Smooth muscle cell (in vitro differentiated cells): ENCODE data around the gene CNOT4. TPM values are rescaled to one million over a fixed set of nuclear protein-coding genes. Genes with fewer than 3 reads are reported as not detected.

Source experiments
- DNase-seq: peaks from one replicate; lab custom pipeline; 2025; ENCODE audit not compliant: unreplicated experiment; lab: John Stamatoyannopoulos, UW
- H2AFZ ChIP-seq: fragments of 200-600 bp; sonication (generic); 2 replicates; pipeline ENCODE4 v1.6.0; 2016; ENCODE audit warnings: antibody characterized with exemption, low read depth, mild to moderate bottlenecking
- H3F3A ChIP-seq: fragments of 200-600 bp; sonication (generic); 2 replicates; pipeline ENCODE4 v1.6.0; 2017; ENCODE audit warnings: antibody characterized with exemption, low read depth
- H3K27ac ChIP-seq: fragments of 200-600 bp; sonication (generic); 2 replicates; pipeline ENCODE4 v1.5.1; 2016; ENCODE audit warnings: low read depth, mild to moderate bottlenecking
- H3K27me3 ChIP-seq: fragments of 200-600 bp; sonication (generic); 2 replicates; pipeline ENCODE4 v1.6.1; 2016; ENCODE audit warnings: low read depth, mild to moderate bottlenecking
- H3K36me3 ChIP-seq: fragments of 200-600 bp; sonication (generic); 2 replicates; pipeline ENCODE4 v1.5.1; 2016; ENCODE audit warnings: low read depth
- H3K4me1 ChIP-seq: fragments of 200-600 bp; sonication (generic); 2 replicates; pipeline ENCODE4 v1.5.1; 2016; ENCODE audit warnings: low read depth
- H3K4me2 ChIP-seq: fragments of 200-600 bp; sonication (generic); 2 replicates; pipeline ENCODE4 v1.6.0; 2016; ENCODE audit warnings: mild to moderate bottlenecking
- H3K4me3 ChIP-seq: fragments of 200-600 bp; sonication (generic); 2 replicates; pipeline ENCODE4 v1.5.1; 2016; ENCODE audit warnings: mild to moderate bottlenecking
- H3K79me2 ChIP-seq: fragments of 200-600 bp; sonication (generic); 2 replicates; pipeline ENCODE4 v1.6.0; 2016; ENCODE audit warnings: low read depth, mild to moderate bottlenecking
- H3K9ac ChIP-seq: fragments of 200-600 bp; sonication (generic); 2 replicates; pipeline ENCODE4 v1.6.0; 2016; ENCODE audit warnings: low read depth
- H3K9me3 ChIP-seq: fragments of 200-600 bp; sonication (generic); replicated peaks from 2 replicates; pipeline ENCODE4 v1.5.1; 2016; ENCODE audit warnings: low read depth
- H4K20me1 ChIP-seq: fragments of 200-600 bp; sonication (generic); 2 replicates; pipeline ENCODE4 v1.6.0; 2016; ENCODE audit warnings: low read depth
- WGBS: methylation state at CpG from one replicate; pipeline ENCODE4 v1.1.7; 2016; ENCODE audit warnings: low lambda C conversion rate; 5-methylcytosine and 5-hydroxymethylcytosine counted together
- polyA plus RNA-seq: library from polyadenylated mRNA; unstranded; fragments of >200 nt; fragmentation: Nextera tagmentation; extraction: Ambion mirVana; gene quantifications from 2 replicates; pipeline ENCODE4 v1.2.1, GENCODE V29; 2016
- total RNA-seq: library from RNA; depleted of rRNA; stranded (reverse); fragments of >200 nt; gene quantifications from 2 replicates; pipeline ENCODE4 v1.2.3, GENCODE V29; 2014
- TF ChIP-seq, protein P1 (sequence below): fragments of 200-600 bp; sonication (generic); IDR thresholded peaks from 2 replicates; pipeline ENCODE4 v1.5.1; 2017; ENCODE audit warnings: borderline replicate concordance, mild to moderate bottlenecking, antibody characterized with exemption; ENCODE audit not compliant: insufficient read depth, poor library complexity, severe bottlenecking

The CNOT4 gene
- total and polyA plus RNA-seq, 2 experiments from 2014 or later = 15.8 to 22.9 TPM

GRCh38 chr7:135391514-135391913 lies 118.4 kb downstream of the CNOT4 start:
- TF ChIP-seq, protein P1, sequence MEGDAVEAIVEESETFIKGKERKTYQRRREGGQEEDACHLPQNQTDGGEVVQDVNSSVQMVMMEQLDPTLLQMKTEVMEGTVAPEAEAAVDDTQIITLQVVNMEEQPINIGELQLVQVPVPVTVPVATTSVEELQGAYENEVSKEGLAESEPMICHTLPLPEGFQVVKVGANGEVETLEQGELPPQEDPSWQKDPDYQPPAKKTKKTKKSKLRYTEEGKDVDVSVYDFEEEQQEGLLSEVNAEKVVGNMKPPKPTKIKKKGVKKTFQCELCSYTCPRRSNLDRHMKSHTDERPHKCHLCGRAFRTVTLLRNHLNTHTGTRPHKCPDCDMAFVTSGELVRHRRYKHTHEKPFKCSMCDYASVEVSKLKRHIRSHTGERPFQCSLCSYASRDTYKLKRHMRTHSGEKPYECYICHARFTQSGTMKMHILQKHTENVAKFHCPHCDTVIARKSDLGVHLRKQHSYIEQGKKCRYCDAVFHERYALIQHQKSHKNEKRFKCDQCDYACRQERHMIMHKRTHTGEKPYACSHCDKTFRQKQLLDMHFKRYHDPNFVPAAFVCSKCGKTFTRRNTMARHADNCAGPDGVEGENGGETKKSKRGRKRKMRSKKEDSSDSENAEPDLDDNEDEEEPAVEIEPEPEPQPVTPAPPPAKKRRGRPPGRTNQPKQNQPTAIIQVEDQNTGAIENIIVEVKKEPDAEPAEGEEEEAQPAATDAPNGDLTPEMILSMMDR = no peak
- WGBS = 93% methylated on average over 3 of the region's 3 CpGs

DNA sequence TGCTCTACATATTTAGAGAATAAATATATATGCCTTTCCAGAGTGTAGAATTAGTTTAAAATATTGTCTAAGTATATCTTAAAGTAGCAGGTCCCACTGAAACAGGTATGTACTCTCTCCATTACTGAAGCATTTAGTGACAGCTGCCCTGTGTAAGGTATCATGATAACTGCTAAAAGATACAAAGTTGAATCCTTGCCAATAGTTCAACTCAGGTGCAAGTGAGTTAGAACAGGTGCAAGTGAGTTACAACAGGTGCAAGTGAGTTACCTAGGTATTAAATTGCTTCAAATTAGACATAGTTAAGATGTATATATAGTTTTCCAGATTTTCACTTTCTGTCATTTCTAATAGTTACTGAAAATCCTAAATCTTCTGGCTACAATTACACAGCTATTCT lies 119.1 kb downstream of the CNOT4 start:
- Histone ChIP-seq H3F3A (no peaks in the 10 kb centered on the region), H3K27me3 (no peaks in the 10 kb centered on the region), H3K27ac (no peak overlapping the region), H2AFZ (no peak overlapping the region), H3K79me2 (no peaks in the 10 kb centered on the region), H3K4me1 (no peaks in the 10 kb centered on the region), H3K36me3 (peaks cover 15% of the 10 kb centered on the region), H3K4me2 (no peak overlapping the region), H3K4me3 (no peak overlapping the region), H3K9me3 (no peaks in the 10 kb centered on the region), H3K9ac (no peak overlapping the region), H4K20me1 (peaks cover 19% of the 10 kb centered on the region)
- DNase-seq = no peak
- TF ChIP-seq, protein P1 = no peak

More at GRCh38 chr7:135391514-135391913, 118.4 kb downstream of the CNOT4 start:
- no peak overlapping the region for H3K9ac ChIP-seq
- no peak overlapping the region for H3K4me2 ChIP-seq
- H3K27ac ChIP-seq = no peak overlapping the region
- no peaks in the 10 kb centered on the region for H3K27me3 ChIP-seq
- H4K20me1 ChIP-seq = peaks cover 19% of the 10 kb centered on the region
- H3K9me3 ChIP-seq = no peaks in the 10 kb centered on the region
- DNase-seq = no peak
- peaks cover 15% of the 10 kb centered on the region for H3K36me3 ChIP-seq
- H3K79me2 ChIP-seq = no peaks in the 10 kb centered on the region
- H2AFZ ChIP-seq = no peak overlapping the region
- H3K4me1 ChIP-seq = no peaks in the 10 kb centered on the region
- H3K4me3 ChIP-seq = no peak overlapping the region
- no peaks in the 10 kb centered on the region for H3F3A ChIP-seq

DNA sequence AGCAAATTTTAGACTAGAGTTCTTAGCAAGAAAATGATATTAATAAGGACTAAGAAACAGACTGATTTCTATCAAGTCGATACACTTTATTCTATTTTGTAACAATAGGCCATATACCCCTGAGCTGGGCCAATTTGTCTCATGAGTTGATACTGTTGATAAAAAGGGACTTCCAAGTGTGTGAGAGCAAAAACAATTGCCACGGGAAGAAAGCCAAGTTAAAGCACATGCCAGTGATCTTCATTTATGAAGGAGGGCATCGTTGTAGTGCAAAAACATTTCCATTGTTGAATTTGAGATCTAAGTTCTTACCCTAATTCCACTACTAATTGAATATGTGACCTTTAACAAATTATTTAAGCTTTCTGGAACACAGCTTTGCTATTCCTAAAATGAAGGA lies 119.9 kb downstream of the CNOT4 start:
- H3K4me1 ChIP-seq = no peaks in the 10 kb centered on the region
- H3K27ac ChIP-seq = no peak overlapping the region
- peaks cover 19% of the 10 kb centered on the region for H4K20me1 ChIP-seq
- TF ChIP-seq, protein P1 = no peak
- no peak overlapping the region for H3K9ac ChIP-seq
- H3K79me2 ChIP-seq = no peaks in the 10 kb centered on the region
- WGBS = 90% methylated on average over 3 of the region's 3 CpGs
- no peaks in the 10 kb centered on the region for H3K27me3 ChIP-seq
- DNase-seq = no peak
- H3K4me3 ChIP-seq = no peak overlapping the region
- H3K9me3 ChIP-seq = no peaks in the 10 kb centered on the region
- no peak overlapping the region for H3K4me2 ChIP-seq
- H2AFZ ChIP-seq = no peak overlapping the region
- H3F3A ChIP-seq = no peaks in the 10 kb centered on the region
- H3K36me3 ChIP-seq = peaks cover 15% of the 10 kb centered on the region

DNA sequence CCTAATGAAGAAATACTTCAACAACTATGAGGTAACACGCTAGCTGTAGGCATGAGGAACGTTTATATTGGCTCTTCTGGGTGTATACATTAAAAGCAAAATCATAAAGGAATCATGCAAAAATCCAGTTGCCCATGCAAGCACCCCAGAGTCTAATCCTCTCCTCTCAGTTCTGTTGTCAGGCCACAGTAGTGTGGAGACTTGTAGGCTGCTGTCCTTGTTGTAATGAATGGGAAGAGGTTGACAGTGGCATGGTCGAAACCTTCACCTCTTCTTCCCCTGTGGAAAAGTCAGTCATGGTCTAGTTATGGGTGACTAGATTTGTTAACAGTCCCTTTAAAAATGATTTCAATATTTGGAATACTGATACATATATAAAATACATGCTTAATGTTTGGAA lies 121.3 kb downstream of the CNOT4 start:
- TF ChIP-seq, protein P1 = no peak
- no peaks in the 10 kb centered on the region for H3K4me1 ChIP-seq
- H3K27me3 ChIP-seq = no peaks in the 10 kb centered on the region
- peaks cover 6% of the 10 kb centered on the region for H3K36me3 ChIP-seq
- no peak overlapping the region for H2AFZ ChIP-seq
- no peak overlapping the region for H3K4me2 ChIP-seq
- 91% methylated on average over 3 of the region's 3 CpGs for WGBS
- no peak overlapping the region for H3K9ac ChIP-seq
- H3K4me3 ChIP-seq = no peak overlapping the region
- H4K20me1 ChIP-seq = peaks cover 25% of the 10 kb centered on the region
- no peaks in the 10 kb centered on the region for H3F3A ChIP-seq
- H3K9me3 ChIP-seq = no peaks in the 10 kb centered on the region
- DNase-seq = no peak
- no peaks in the 10 kb centered on the region for H3K79me2 ChIP-seq
- no peak overlapping the region for H3K27ac ChIP-seq
